ENCODE results near the gene GDI2. TPM values are rescaled to one million over a fixed set of nuclear protein-coding genes. Genes with fewer than 3 reads are reported as not detected.

Gene GDI2
- total RNA-seq, 1 experiment from 2014 or later = 196 TPM

- POLR2A ChIA-PET (ENCODE audit: unreplicated experiment) = no interaction called here
- H3K36me3 ChIP-seq (ENCODE audit: low read depth) = peaks cover 28% of the 10 kb centered on the region; the same call in 1 of the 2 replicates
- BruUV-seq (replicated peaks) = no TSS peak
- H3K4me2 ChIP-seq = no peak overlapping the region
- no peaks in the 10 kb centered on the region for H3K9me2 ChIP-seq (ENCODE audit: insufficient read depth)
- no peaks in the 10 kb centered on the region for H3K27me3 ChIP-seq (ENCODE audit: insufficient read depth, low read depth)
- no peak overlapping the region for H3K4me3 ChIP-seq
- CTCF ChIA-PET = no interaction called here
- no peaks in the 10 kb centered on the region for H4K20me1 ChIP-seq (ENCODE audit: insufficient read depth)
- no peak overlapping the region for H3K27ac ChIP-seq
- no peaks in the 10 kb centered on the region for H3F3A ChIP-seq (ENCODE audit: insufficient read depth, low read depth)
- no peak for DNase-seq
- intact Hi-C loops (cut with micrococcal nuclease; ENCODE audit: unreplicated experiment) = no loop called here
- TF ChIP-seq CTCF (conservative IDR thresholded peaks at IDR 0.05) = no peak
- TF ChIP-seq EZH2 (IDR thresholded peaks at IDR 0.05; ENCODE audit: low read depth) = no peak
- H2AFZ ChIP-seq = no peak overlapping the region
- H3K4me1 ChIP-seq (replicated peaks; ENCODE audit: insufficient read depth) = no peaks in the 10 kb centered on the region
- H3K9me3 ChIP-seq (ENCODE audit: insufficient read depth, low read depth) = no peaks in the 10 kb centered on the region
- H3K79me2 ChIP-seq (ENCODE audit: low read depth) = peaks cover 3% of the 10 kb centered on the region; the same call in 1 of the 2 replicates
Observed at GRCh38 chr10:5789626-5790025, 23.6 kb downstream of the GDI2 start.

- no TSS peak for BruUV-seq (replicated peaks)
- TF ChIP-seq CTCF (conservative IDR thresholded peaks at IDR 0.05) (no peak), EZH2 (IDR thresholded peaks at IDR 0.05; ENCODE audit: low read depth) (no peak)
- ChIA-PET POLR2A (ENCODE audit: unreplicated experiment) (no interaction called here), CTCF (no interaction called here)
- no peak overlapping the region for H3K4me2 ChIP-seq
- DNase-seq = no peak
- H4K20me1 ChIP-seq (ENCODE audit: insufficient read depth) = no peaks in the 10 kb centered on the region
- H3K27ac ChIP-seq = no peak overlapping the region
- intact Hi-C loops (cut with micrococcal nuclease; ENCODE audit: unreplicated experiment) = no loop called here
- peaks cover 35% of the 10 kb centered on the region for H3K36me3 ChIP-seq (ENCODE audit: low read depth)
- no peaks in the 10 kb centered on the region for H3K9me3 ChIP-seq (ENCODE audit: insufficient read depth, low read depth)
- H3K9me2 ChIP-seq (ENCODE audit: insufficient read depth) = no peaks in the 10 kb centered on the region
- no peaks in the 10 kb centered on the region for H3K27me3 ChIP-seq (ENCODE audit: insufficient read depth, low read depth)
- no peak overlapping the region for H3K4me3 ChIP-seq
- H2AFZ ChIP-seq = no peak overlapping the region
- no peaks in the 10 kb centered on the region for H3F3A ChIP-seq (ENCODE audit: insufficient read depth, low read depth)
- H3K79me2 ChIP-seq (ENCODE audit: low read depth) = peaks cover 3% of the 10 kb centered on the region; the same call in 1 of the 2 replicates
- H3K4me1 ChIP-seq (replicated peaks; ENCODE audit: insufficient read depth) = no peaks in the 10 kb centered on the region
Observed at GRCh38 chr10:5788969-5789368, 24.3 kb downstream of the GDI2 start.

- Histone ChIP-seq H3K27ac (no peak overlapping the region), H3K27me3 (ENCODE audit: insufficient read depth, low read depth) (no peaks in the 10 kb centered on the region), H3K4me3 (no peak overlapping the region), H3K4me1 (replicated peaks; ENCODE audit: insufficient read depth) (no peaks in the 10 kb centered on the region), H3K79me2 (ENCODE audit: low read depth) (peaks cover 42% of the 10 kb centered on the region), H3K9me2 (ENCODE audit: insufficient read depth) (no peaks in the 10 kb centered on the region), H3F3A (ENCODE audit: insufficient read depth, low read depth) (no peaks in the 10 kb centered on the region), H3K4me2 (no peak overlapping the region), H3K9me3 (ENCODE audit: insufficient read depth, low read depth) (no peaks in the 10 kb centered on the region), H4K20me1 (ENCODE audit: insufficient read depth) (peaks cover 3% of the 10 kb centered on the region; the same call in 1 of the 2 replicates), H2AFZ (no peak overlapping the region), H3K36me3 (ENCODE audit: low read depth) (peaks cover 29% of the 10 kb centered on the region)
- DNase-seq = no peak
- intact Hi-C loops (cut with micrococcal nuclease; ENCODE audit: unreplicated experiment) = no loop called here
- BruUV-seq (replicated peaks) = no TSS peak
- no peak for TF ChIP-seq EZH2 (IDR thresholded peaks at IDR 0.05; ENCODE audit: low read depth)
- TF ChIP-seq CTCF (conservative IDR thresholded peaks at IDR 0.05) = no peak
- CTCF ChIA-PET = no interaction called here
- POLR2A ChIA-PET (ENCODE audit: unreplicated experiment) = interaction anchor here (0.6 kb wide), 1 partner anchor 154 kb away, joined by 4 read pairs; no protein-coding TSS in a partner anchor
Observed at GRCh38 chr10:5783300-5783699, 29.9 kb downstream of the GDI2 start.

All from PC-9 (cell line).